Spleen (tissue), 7 donors: ENCODE results near the gene SEPTIN5.

Experiments
- CTCF ChIP-seq, 11 experiments: fragments of 200-600 bp in 7 of 11; fragments of 450-650 bp in 4 of 11; sonication (generic) in 4 of 11; IDR thresholded peaks in 8 of 11; conservative IDR thresholded peaks in 3 of 11; 1 replicate in 7 of 11; 2 replicates in 4 of 11; pipeline versions ENCODE4 v1.4.0 to v1.8.0; 2016 to 2021; ENCODE audit warnings: antibody characterized with exemption in 11 of 11, inconsistent platforms in 4 of 11, mild to moderate bottlenecking in 1 of 11
- POLR2A ChIP-seq, 3 donors: fragments of 450-650 bp; IDR thresholded peaks; one replicate each; pipeline ENCODE4 v1.5.1; 2017; ENCODE audit warnings: antibody characterized with exemption in 3 of 3, mild to moderate bottlenecking in 1 of 3
- POLR2AphosphoS5 ChIP-seq, 3 donors: sonication (generic); formaldehyde crosslinking; IDR thresholded peaks; one replicate each; pipeline ENCODE4 v1.5.1; 2017; ENCODE audit warnings: antibody characterized with exemption in 3 of 3
- donor health status: DM: no; HTN: no; CAD: no; lungs with moderate emphysema.
- donor health status: DM: no; HTN: no; CAD: no.
- donor health status: DM: no; HTN: no; CAD: no.

- no peak for TF ChIP-seq POLR2A (IDR thresholded peaks at IDR 0.05)
- no peak for TF ChIP-seq CTCF (IDR thresholded peaks at IDR 0.05 in 8 of 11, conservative IDR thresholded peaks at IDR 0.05 in 3 of 11)
- TF ChIP-seq POLR2AphosphoS5 (IDR thresholded peaks at IDR 0.05) = no peak
Observed at GRCh38 chr22:19759427-19760057, 45.2 kb downstream of the SEPTIN5 start.
